ENCODE measurements around the gene MS4A10. TPM values are rescaled to one million over a fixed set of nuclear protein-coding genes. Genes with fewer than 3 reads are reported as not detected.

Gene MS4A10
- total RNA-seq, 1 donor from 2014 or later = not detected

DNA sequence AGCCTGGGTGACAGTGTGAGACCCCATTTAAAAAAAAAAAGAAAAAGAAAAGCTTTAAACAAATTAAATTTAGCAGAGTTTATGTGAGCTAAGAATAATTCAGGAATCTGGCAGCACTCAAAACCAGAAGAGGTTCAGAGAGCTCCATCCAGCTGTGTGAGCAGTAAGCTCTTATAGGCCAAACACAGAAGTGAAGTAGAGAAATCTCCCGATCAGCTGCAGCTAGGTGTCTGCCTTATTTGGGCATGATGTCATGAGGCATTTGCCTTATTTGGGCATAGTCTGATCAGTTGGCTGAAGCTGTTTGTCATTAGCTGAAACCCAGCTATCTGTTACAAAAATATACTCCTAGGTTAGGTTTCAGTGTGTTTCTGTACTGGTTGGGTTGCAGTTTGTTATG, 20.3 kb upstream of the MS4A10 start:
- no peak for DNase-seq (ENCODE audit: extremely low read depth, low read depth, low spot score)

DNA sequence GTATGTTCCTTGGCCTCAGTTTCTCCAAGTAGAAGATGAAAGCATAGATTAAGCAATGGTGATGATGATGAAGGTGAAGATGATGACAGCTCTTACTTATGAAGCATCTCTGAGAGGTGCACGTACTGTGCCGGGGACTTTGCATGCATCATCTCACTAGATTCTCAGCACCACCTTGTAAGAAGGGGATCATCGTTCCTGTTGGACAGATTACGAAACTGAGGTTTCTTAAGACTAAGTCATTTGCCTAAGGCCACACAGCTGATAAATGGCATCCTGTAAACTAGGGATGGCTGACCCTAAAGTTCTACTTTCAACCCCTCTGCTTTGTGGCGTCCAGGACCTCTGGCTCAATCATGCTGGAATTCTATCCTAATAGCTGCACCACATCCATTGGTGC, 19.8 kb upstream of the MS4A10 start:
- no peak for DNase-seq (ENCODE audit: extremely low read depth, low read depth, low spot score)

DNA sequence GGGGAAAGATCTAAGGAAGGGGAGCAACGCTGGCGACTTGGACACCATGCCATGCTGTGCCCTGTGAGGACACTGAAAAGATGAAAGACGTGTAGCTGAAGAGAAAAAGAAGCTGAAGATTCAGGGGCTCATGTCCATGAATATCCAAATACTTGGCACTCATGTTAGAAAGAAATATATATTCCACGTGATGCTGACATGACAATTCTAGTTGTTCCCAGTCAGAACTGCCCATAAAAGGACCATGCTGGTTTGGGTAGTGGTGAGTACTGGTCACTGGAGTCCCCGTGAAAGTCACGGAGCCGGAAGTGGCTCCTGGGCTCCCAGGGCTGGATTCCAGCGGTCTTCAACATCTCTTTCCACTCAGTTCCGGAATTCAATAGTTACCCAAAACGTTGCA, 18.6 kb upstream of the MS4A10 start:
- no peak for DNase-seq (ENCODE audit: extremely low read depth, low read depth, low spot score)

DNA sequence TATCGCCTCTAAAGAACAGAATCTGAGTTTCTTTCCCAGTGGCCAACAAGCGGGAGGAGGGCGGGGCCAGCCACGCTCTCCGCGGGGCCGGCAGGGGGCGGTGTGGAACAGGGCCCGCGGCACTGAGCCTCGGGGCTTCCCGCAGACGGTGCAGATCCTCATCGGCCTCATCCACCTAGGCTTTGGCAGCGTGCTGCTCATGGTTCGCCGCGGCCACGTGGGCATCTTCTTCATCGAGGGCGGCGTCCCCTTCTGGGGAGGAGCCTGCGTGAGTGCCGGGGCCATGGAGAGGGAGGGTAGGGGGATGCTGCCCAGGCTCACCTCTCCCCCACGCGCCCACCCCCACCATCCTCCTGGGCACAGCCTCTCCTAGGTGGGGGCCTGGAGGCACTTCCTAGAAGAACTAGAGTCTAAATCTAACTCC, 17.7 kb upstream of the MS4A10 start:
- DNase-seq (ENCODE audit: extremely low read depth, low read depth, low spot score) = no peak

DNA sequence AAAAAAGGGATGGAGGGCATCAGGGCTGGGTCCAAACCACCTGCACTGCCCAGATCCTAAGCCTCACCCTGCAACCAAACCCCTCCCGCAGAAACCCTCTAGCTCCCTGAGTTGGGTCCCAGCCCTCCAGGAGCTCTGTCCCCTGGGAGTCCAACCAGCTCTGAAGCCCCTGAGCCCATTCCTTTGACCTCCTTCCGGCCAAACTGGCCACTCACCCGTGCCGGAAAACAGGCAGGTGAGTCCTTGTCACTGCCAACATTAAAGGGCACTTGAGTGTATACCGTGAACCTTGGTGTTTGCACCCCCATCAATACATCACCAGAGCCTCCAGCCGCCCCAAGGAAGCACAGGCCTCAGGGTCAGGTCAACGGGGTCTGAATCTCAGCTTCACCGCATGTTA, 16.9 kb upstream of the MS4A10 start:
- DNase-seq (ENCODE audit: extremely low read depth, low read depth, low spot score) = no peak

DNA sequence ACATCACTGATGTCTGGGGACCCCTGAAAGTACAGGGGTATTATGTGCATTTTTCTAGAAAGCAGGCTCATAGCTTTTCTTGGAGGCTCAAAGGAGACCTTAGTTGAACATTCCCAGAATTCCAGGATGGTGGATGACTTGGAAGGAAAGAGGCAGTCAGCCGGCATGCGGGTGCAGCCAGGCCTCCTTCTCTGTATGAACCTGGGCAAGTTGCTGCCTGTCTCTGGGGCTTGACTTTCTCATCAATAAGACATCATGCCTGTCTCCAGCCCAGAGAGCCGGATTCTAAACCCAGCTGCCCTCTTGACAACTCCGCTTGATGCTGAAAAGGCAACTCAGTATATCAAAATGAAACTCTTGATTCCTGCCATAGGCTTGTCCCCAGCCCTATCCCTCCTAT, 15.9 kb upstream of the MS4A10 start:
- DNase-seq (ENCODE audit: extremely low read depth, low read depth, low spot score) = no peak

DNA sequence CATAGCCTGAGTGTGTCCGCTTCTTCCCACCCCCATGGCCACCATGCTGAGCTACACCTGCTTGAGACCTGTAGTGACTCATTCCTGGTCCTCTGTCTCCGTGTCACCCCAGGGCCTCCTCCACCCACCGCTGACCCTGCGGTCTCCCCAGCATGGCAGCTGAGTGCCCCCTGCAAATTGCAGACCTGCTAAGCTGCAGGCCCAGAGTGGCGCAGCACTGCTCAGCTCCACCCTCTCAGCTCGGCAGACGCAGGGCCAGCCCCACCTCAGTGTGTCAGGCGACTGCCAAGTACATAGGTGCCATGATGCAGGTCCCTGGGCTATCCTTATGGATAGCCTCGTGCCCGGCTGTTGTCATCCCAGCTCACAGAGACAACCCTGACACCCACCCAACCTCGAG, 15.3 kb upstream of the MS4A10 start:
- DNase-seq (ENCODE audit: extremely low read depth, low read depth, low spot score) = no peak

DNA sequence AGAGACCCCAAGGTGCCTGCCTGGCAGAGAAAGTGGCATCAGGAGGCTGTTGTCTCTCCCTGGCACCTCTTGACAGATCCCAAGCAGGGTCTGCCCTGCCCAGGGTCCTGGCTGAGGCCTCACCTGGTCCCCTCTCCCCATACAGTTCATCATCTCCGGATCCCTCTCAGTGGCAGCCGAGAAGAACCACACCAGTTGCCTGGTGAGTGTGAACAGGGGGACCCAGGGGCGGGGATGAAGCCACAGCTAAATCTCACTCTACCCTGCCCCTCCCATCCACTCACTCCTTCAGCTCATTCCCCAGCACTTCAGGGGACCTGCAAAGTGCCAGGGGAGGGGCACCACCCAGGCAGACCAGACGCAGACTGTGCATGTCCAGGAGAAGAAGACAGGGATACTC, 14.0 kb upstream of the MS4A10 start:
- DNase-seq (ENCODE audit: extremely low read depth, low read depth, low spot score) = no peak

DNA sequence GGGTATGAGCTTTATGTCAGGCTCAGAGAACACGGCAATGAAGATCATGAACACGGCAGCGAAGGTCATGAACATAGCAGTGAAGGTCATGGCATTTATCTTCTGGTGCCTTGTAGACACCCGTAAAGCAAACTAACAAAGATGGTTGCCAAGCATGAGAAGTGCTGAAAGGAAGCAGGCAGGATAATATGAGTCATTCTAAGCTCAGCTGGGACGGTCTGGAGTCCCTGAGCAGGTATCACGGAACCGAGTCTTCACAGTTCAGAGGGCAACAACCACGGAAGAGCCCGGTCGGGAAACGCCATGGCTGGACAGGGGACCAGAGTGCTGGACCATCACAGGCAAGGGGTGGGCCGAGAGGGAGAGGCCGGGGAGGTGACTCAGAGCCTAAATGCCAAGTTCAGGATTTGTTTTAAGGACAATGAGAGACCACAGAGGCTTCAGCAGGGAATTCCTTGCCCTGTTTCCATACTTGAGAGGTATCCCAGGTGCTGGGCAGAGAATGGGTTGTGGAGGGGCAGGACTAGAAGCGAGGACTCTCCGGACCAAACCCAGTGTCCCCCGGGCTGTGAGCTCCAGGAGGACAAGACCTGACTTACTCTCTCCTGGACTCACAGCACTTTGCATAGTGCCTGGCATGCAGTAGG, 13.1 kb upstream of the MS4A10 start:
- DNase-seq (ENCODE audit: extremely low read depth, low read depth, low spot score) = no peak

DNA sequence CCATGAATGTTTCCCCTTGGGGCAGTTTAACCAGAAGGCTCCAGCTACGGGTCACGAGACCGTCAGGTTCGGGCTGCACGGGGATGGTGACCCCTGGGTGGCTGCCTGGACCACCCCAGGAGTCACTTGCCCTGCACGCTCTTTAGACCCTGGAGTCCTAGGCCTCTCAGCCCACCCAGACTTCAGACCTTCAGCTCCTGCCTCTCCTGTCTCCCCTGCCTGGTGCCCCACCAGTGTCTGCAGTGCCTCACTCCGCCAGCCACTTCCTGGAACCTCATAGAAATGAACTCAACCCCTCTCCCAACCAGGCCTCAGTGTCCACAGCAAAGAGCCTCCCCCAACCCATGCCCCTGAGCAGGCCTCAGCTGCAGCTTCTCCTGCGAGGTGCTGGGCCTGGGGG, 12.5 kb upstream of the MS4A10 start:
- no peak for DNase-seq (ENCODE audit: extremely low read depth, low read depth, low spot score)

DNA sequence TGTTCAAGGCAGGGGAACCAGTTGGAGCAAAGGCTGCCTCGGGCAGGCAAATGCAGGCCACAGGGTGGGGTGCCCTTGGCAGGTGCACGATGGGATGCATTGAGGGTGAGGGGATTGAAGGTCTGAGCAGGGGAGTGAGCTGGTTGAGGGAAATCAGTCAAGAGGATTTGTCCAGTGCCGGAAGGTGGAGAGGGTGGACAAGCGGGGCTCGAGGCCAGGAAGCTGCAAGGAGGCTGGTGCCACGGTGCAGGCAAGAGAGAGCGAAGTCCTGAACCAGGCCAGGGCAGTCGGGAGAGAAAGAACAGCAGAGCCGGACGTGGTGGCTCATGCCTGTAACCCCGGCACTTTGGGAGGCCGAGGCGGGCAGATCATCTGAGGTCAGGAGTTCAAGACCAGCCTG, 10.4 kb upstream of the MS4A10 start:
- DNase-seq (ENCODE audit: extremely low read depth, low read depth, low spot score) = no peak

DNA sequence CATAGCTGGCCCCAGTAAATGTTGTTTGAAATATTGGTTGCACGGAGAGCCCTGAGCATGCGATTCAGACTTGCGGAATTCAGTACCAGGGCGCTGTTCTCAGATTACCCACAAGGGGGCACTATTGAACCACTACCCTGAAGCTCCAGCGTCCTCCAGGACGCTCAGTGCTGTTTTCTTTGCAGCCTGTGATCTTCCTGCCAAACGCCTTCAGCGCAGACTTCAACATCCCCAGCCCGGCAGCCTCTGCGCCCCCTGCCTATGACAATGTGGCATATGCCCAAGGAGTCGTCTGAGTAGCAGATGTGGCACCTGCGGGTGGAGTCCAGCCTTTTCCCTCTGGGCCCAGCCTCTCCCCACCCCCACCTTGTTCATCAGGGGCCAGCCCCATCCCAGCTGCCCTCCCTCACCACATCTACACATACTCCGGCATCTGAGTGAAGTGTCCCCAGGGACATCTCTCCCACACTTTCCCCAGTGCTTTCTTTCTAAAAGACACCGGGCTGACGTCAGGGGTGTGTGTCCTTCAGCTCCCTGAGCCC, 9.6 kb upstream of the MS4A10 start:
- peak; percentile 79 for DNase-seq (ENCODE audit: extremely low read depth, low read depth, low spot score)

DNA sequence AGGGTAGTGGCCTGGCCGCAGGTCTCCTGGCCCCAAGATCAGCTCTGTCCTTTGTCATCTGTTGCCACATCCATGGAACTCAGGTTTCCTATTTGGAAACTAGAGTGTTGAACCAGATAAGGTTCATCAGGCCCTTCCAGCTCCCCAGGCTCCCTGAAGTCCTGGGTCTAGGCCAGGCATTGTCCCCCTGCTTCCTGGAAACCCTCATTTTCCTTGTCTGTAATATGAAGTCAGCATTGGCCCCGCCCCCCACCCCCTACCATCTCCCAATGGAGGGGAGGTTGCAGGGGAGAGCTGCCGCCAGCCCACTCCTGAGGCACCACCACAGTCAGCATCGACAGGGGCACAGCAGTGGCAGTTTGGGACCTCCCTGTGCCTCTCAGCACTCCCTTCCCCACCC, 9.0 kb upstream of the MS4A10 start:
- DNase-seq (ENCODE audit: extremely low read depth, low read depth, low spot score) = no peak

DNA sequence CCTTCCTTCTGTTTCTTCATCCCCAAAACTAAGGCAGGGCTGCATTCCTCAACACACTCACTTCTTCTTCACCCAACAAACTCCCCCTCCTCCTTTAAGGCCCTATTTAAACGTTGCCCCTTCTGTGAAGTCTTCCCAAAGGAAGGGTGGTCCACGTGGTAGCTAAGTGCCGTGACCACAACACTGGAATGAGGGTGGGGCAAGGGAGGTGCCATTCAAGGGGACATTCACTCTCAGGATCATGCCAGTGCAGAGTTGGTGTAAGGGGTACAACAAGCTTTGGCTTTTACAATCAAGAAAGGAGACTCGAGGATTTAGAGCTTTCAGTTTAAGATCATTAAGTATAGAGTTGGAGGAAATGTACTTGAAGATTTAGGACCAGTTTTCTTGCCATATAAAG, 8.0 kb upstream of the MS4A10 start:
- no peak for DNase-seq (ENCODE audit: extremely low read depth, low read depth, low spot score)

DNA sequence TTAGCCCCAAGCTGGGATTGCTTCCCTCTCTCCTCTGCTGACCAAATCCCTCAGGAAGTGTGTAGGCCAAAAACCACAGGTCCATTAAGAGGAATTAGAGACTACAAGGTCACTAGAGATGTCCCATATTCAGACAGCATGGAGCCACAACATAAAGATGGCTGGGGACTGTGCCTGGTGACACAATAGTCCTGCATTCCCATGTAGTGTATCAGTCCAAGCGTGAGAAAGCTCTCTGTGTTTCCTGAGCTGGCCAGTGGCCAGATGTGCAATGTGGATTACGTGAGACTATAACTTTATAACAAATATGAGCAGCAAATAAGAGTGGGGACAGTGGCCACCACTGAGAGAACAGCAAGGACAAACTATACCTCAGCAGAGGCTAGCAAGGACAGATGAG, 7.6 kb upstream of the MS4A10 start:
- DNase-seq (ENCODE audit: extremely low read depth, low read depth, low spot score) = peak; percentile 88

DNA sequence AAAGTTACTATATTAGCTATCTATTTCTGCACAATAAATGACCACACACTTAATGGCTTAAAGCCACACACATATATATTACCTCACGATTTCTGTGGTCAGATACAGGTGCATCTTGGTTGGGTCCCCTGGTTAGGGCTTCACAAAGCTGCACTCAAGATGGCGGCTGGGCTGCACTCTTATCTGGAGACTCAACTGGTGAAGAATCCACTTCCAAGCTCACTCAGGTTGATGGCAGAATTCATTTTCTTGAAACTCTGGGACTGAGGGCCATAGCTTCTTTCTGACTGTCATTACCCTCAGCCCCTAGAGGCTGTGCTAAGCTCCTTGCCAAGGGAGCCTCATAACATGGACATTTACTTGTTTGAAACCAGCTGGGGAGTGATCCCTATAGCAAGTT, 5.1 kb upstream of the MS4A10 start:
- DNase-seq (ENCODE audit: extremely low read depth, low read depth, low spot score) = no peak

DNA sequence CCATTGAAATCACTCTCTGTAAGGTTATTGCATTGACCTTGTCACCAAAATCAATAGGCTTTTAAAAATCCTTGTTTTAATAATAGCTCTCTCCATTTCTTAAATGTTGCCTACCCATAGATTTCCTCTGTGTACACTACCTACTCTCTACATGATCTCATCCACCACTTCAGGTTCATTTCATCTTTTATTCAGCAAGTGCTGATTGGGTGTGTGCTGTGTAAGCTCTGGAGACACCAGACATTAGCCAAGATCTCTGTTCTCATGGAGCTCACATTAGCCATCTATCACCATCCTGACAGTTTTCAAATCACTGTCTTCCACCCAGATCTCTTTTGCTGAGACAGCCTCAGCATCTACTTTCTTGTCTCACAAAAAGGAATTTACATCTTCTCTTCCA, 4.4 kb upstream of the MS4A10 start:
- DNase-seq (ENCODE audit: extremely low read depth, low read depth, low spot score) = no peak

DNA sequence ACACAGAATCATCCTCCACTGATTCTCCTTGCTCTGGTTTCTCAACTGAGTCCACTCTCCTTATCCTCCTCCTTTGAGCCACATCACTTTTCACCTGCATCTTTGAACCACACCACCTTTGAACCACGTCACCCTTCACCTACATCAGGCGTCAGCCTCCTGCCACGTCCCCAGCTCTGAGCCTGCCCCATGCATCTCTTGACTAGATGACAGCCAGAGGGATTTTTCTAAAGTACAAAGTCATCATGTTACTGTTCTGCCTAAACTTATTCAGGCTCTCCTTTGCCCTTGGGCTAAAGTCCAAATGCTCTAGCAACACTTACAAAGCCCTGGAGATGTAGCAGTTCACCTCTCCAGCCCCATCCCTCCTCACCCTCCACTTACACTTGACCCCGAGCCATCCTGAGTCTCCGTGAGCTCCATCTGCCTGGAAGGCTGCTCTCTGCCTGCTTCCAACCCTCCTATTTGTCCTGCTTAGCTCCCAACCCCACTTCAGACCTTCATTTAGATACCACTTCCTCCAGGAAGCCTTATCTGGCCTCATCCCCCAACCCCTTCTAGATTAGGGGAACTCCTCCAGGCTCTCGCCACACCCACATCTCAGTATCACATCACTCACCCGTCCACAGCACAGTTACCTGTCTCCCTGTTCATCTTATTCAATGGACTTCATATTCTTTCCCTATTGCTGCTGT, 3.7 kb upstream of the MS4A10 start:
- DNase-seq (ENCODE audit: extremely low read depth, low read depth, low spot score) = no peak

DNA sequence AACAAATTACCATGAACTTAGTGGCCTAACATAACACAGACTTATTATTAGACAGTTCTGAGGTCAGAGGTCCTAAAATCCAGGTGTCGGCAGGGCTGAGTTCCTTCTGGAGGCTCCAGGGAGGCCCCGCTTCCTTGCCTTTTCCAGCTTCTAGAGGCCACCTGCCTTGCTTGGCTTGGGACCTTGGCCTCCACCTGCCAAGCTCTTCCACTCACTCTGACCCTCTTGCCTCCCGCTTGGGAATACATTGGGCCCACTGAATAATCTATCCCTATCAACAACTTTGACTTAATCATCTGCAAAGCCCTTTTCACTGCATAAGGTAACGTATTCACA, 3.2 kb upstream of the MS4A10 start:
- DNase-seq (ENCODE audit: extremely low read depth, low read depth, low spot score) = no peak

DNA sequence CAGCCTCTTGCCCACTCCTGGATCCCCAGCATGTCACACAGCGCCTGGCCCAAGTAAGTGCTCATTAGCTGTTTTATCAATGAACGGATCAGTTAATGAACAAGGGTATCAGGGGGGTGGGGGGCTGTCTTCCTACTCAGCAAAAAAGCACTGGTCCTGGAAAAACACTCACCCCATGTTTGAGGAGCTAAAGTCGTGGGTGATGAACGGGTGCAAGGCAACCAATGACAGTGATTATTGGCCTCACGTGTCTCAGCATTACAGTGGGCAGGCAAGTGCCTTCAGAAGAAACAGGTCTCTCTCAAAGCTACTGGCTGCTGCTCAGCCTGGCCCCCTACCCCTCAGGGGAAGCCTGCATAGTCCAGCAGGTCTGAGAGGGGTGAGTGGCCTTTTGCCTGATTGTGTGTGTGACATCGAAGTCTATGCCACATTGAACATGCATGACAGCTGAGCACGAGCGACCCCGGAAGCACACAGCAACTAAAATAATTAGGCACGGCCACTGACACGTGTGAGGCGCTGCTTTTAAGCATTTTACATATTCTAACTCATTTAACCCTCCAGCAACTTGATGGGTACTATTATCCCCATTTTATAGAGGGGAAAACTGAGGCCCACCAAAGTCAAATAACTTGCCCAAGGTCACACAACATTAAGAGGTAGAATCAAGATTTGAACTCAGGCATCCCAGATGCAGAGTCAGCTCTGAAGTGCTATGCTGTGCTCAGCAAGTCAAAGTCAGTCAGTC, 2.6 kb upstream of the MS4A10 start:
- DNase-seq (ENCODE audit: extremely low read depth, low read depth, low spot score) = no peak

DNA sequence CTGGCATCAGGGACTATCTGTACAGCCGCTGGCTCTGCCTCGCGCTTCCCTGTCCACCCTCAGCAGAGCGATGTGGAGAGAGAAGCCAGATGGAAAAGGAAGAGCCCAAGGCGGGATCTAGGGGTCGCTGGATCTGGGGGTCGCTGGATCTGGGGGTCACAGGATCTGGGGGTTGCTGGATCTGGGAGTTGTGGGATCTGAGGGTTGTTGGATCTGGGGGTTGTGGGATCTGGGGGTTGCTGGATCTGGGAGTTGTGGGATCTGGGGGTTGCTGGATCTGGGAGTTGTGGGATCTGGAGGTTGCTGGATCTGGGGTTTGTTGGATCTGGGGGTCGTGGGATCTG, 2.0 kb upstream of the MS4A10 start:
- DNase-seq (ENCODE audit: extremely low read depth, low read depth, low spot score) = no peak

DNA sequence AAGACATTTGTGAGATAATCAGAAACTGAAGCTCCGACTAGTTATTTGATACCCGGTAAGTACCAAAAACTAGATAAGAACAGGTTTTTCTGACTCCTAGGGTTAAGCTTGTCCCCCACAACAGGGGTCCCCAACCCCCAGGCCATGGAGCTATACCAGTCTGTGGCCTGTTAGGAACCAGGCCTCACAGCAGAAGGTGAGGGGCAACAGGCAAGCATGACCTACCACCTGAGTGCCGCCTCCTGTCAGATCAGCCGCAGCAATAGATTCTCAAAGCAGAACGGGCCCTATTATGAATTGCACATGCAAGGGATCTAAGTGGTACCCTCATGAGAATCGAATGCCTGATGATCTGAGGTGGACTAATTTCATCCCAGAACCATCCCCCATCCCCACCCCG, 1.2 kb upstream of the MS4A10 start:
- DNase-seq (ENCODE audit: extremely low read depth, low read depth, low spot score) = no peak
